Loucy (cell line): ENCODE data around the gene ADCY5.

Source experiments
- H2AFZ ChIP-seq: fragments of 200-600 bp; sonication (generic); 2 replicates; pipeline ENCODE4 v1.6.0; 2016; ENCODE audit warnings: antibody characterized with exemption, mild to moderate bottlenecking, low read length, moderate library complexity
- H3F3A ChIP-seq: fragments of 200-600 bp; 2 replicates; pipeline ENCODE4 v1.6.0; 2016; ENCODE audit warnings: antibody characterized with exemption, low read depth, mild to moderate bottlenecking
- H3K27me3 ChIP-seq: fragments of 200-600 bp; sonication (generic); 2 replicates; pipeline ENCODE4 v1.6.1; 2014; ENCODE audit warnings: low read length, mild to moderate bottlenecking; ENCODE audit not compliant: insufficient read depth, poor library complexity, severe bottlenecking
- H3K36me3 ChIP-seq: fragments of 200-600 bp; sonication (generic); 2 replicates; pipeline ENCODE4 v1.6.1; 2016; ENCODE audit warnings: low read length; ENCODE audit not compliant: insufficient read depth
- H3K4me1 ChIP-seq: fragments of 200-600 bp; sonication (generic); 2 replicates; pipeline ENCODE4 v1.5.1; 2014; ENCODE audit warnings: low read length, mild to moderate bottlenecking; ENCODE audit not compliant: insufficient read depth, poor library complexity, severe bottlenecking
- H3K4me2 ChIP-seq: fragments of 200-600 bp; sonication (generic); 2 replicates; pipeline ENCODE4 v1.6.0; 2014; ENCODE audit warnings: antibody characterized with exemption, low read length, low read depth, mild to moderate bottlenecking; ENCODE audit not compliant: poor library complexity, severe bottlenecking
- H3K4me3 ChIP-seq: fragments of 200-600 bp; sonication (generic); 2 replicates; pipeline ENCODE4 v1.5.1; 2014; ENCODE audit warnings: low read length, mild to moderate bottlenecking, mixed read lengths; ENCODE audit not compliant: poor library complexity, severe bottlenecking
- H3K79me2 ChIP-seq: fragments of 200-600 bp; sonication (generic); 2 replicates; pipeline ENCODE4 v1.6.1; 2014; ENCODE audit warnings: low read length; ENCODE audit not compliant: insufficient read depth
- H3K9ac ChIP-seq: fragments of 200-600 bp; sonication (generic); 2 replicates; pipeline ENCODE4 v1.6.0; 2014; ENCODE audit warnings: mild to moderate bottlenecking, low read depth, low read length, moderate library complexity; ENCODE audit not compliant: poor library complexity, severe bottlenecking
- H3K9me2 ChIP-seq: fragments of 200-600 bp; sonication (generic); replicated peaks from 2 replicates; pipeline ENCODE4 v1.6.1; 2016; ENCODE audit warnings: low read depth, low read length, mixed read lengths
- H3K9me3 ChIP-seq: fragments of 200-600 bp; sonication (generic); 2 replicates; pipeline ENCODE4 v1.6.1; 2014; ENCODE audit warnings: mild to moderate bottlenecking, antibody characterized with exemption, low read length, low read depth; ENCODE audit not compliant: insufficient read depth
- H4K20me1 ChIP-seq: fragments of 200-600 bp; sonication (generic); 2 replicates; pipeline ENCODE4 v1.6.0; 2014; ENCODE audit warnings: antibody characterized with exemption, low read length, mild to moderate bottlenecking; ENCODE audit not compliant: insufficient read depth, poor library complexity, severe bottlenecking
- EZH2phosphoT487 ChIP-seq: fragments of 200-600 bp; IDR thresholded peaks from 2 replicates; pipeline ENCODE4 v1.6.1; 2018; ENCODE audit warnings: antibody characterized with exemption, mild to moderate bottlenecking, moderate library complexity, borderline replicate concordance
- TF ChIP-seq, protein P1 (sequence below): fragments of 200-600 bp; sonication (generic); conservative IDR thresholded peaks from 2 replicates; pipeline ENCODE4 v1.5.1; 2014; ENCODE audit warnings: mild to moderate bottlenecking, antibody characterized with exemption, low read length

Gene ADCY5

DNA sequence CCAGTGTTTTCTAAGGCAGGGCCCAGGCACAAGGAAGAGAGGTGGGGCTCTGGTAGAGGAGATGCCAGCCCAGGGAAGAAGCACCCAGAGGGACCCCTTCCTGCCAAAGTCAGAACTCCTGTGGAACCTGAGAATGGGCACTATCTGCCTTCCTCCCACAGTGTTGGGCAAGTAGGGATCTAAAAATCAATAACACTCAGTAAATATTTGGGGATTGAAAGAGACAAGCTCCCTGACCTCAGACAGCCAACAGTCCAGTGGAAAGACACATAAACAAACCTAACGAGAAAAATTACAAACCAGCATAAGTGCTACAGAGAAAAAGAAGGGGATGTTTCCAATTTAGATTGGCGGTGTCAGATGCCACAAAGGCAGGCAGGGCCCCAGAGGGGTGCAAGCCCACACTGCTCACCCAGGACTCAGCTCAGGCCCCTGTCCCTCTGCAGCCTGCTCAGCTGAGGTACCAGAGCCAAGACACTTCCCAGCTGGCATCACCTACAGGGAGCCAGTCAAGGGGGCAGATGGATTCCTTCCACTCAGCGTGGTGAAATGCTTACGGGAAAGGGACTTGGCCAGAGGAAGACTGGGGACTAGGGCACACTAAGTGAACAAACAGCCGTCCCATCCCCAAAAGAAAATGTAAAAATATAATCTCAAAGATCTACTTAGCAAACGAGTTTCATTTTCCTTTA is 15.9 kb downstream of the ADCY5 start:
- Histone ChIP-seq H3K79me2 (no peaks in the 10 kb centered on the region), H3K27me3 (no peaks in the 10 kb centered on the region), H4K20me1 (no peaks in the 10 kb centered on the region), H3K36me3 (no peaks in the 10 kb centered on the region), H3K9ac (no peak overlapping the region), H3K9me2 (no peaks in the 10 kb centered on the region), H2AFZ (no peak overlapping the region), H3K4me2 (no peak overlapping the region), H3K9me3 (no peaks in the 10 kb centered on the region), H3K4me3 (no peak overlapping the region), H3F3A (no peaks in the 10 kb centered on the region), H3K4me1 (no peaks in the 10 kb centered on the region)
- no peak for TF ChIP-seq EZH2phosphoT487
- TF ChIP-seq, protein P1, sequence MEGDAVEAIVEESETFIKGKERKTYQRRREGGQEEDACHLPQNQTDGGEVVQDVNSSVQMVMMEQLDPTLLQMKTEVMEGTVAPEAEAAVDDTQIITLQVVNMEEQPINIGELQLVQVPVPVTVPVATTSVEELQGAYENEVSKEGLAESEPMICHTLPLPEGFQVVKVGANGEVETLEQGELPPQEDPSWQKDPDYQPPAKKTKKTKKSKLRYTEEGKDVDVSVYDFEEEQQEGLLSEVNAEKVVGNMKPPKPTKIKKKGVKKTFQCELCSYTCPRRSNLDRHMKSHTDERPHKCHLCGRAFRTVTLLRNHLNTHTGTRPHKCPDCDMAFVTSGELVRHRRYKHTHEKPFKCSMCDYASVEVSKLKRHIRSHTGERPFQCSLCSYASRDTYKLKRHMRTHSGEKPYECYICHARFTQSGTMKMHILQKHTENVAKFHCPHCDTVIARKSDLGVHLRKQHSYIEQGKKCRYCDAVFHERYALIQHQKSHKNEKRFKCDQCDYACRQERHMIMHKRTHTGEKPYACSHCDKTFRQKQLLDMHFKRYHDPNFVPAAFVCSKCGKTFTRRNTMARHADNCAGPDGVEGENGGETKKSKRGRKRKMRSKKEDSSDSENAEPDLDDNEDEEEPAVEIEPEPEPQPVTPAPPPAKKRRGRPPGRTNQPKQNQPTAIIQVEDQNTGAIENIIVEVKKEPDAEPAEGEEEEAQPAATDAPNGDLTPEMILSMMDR: no peak

DNA sequence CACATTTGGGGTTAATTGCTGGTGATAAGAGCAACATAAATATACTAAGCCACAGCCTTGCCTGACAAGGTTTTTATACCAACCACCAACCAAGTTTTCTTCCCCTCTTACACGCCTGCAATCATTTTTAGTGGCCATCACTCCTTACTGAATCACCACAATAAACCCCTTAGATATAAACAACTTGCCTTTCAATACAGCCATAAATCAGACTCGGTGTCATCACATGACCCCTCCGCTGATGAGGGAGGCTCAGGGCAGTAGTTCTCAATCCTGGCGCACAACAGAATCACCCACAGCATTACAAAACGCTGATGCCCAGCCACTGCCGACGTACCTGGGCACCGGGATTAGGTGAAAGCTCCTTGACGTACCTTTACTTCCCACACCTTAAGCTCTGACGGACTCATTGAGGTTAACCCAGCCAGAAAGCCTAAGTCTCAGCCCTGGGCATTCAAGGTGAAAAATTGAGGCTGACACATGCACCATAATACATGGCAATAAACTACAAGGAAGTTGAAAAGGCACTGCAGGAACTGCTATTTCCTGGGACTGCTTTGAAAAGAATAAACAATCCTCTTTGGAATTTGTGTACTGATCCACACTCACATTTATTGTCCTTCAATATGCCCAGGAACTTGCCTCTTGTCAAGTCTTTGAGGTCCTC is 17.1 kb downstream of the ADCY5 start:
- TF ChIP-seq EZH2phosphoT487: no peak
- TF ChIP-seq, protein P1: no peak
- Histone ChIP-seq H3K79me2 (no peaks in the 10 kb centered on the region), H3K4me1 (no peaks in the 10 kb centered on the region), H4K20me1 (no peaks in the 10 kb centered on the region), H3K9ac (no peak overlapping the region), H3K4me3 (no peak overlapping the region), H3K36me3 (no peaks in the 10 kb centered on the region), H3K9me3 (no peaks in the 10 kb centered on the region), H3K9me2 (no peaks in the 10 kb centered on the region), H3K27me3 (no peaks in the 10 kb centered on the region), H3K4me2 (no peak overlapping the region), H2AFZ (no peak overlapping the region), H3F3A (no peaks in the 10 kb centered on the region)

DNA sequence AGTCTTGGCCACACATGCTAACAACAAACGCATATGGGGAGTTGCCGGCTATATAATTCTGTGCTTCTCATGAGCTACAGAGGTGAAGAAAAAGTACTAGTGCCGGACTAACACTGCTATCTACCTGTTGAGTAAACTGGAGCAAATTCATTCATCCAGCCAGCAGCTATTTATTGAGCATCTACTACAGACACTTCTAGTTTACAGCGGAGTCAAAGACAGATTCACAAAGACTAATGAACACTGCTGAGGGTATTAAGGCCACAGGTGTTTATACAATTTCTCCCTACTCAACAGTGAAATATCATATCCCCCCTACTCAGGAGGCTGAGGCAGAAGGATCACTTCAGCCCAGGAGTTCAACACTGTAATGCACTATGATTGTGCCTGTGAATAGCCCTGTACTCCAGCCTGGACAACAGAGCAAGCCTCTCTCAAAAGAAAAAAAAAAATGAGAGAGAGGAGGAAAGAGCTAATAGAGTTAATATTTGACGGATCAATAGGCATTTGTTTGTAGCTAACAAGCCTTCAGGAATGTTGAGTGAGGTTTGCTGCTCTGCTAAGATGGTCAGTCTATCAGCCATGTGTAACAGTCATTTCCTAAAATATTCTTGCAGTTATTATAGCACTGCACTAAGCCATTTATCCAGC is 17.8 kb downstream of the ADCY5 start:
- H3K4me1 ChIP-seq: no peaks in the 10 kb centered on the region
- no peaks in the 10 kb centered on the region for H3K9me2 ChIP-seq
- H3F3A ChIP-seq: no peaks in the 10 kb centered on the region
- H3K36me3 ChIP-seq: no peaks in the 10 kb centered on the region
- no peaks in the 10 kb centered on the region for H3K79me2 ChIP-seq
- no peak overlapping the region for H2AFZ ChIP-seq
- H3K27me3 ChIP-seq: no peaks in the 10 kb centered on the region
- no peak overlapping the region for H3K4me2 ChIP-seq
- no peaks in the 10 kb centered on the region for H3K9me3 ChIP-seq
- H4K20me1 ChIP-seq: no peaks in the 10 kb centered on the region
- H3K4me3 ChIP-seq: no peak overlapping the region
- H3K9ac ChIP-seq: no peak overlapping the region
- TF ChIP-seq EZH2phosphoT487: no peak
- TF ChIP-seq, protein P1: no peak
